Glomerular visceral epithelial cell (primary cell): ENCODE data around the gene ELFN1.

Experiments used
- DNase-seq: peaks from one replicate; pipeline ENCODE4 v3.0.0-alpha.2; 2016; ENCODE audit errors: extremely low spot score

Gene ELFN1

GRCh38 chr7:1794888-1795542, 124.9 kb downstream of the ELFN1 start:
- DNase-seq: no peak
